Measurements from ENCODE around the gene TP53AIP1. TPM values are rescaled to one million over a fixed set of nuclear protein-coding genes. Genes with fewer than 3 reads are reported as not detected.

TP53AIP1 gene
- total RNA-seq, 4 donors from 2014 or later: 1.0 TPM; not detected in 3

GRCh38 chr11:128955636-128956035 is 13.0 kb upstream of the TP53AIP1 start:
- Histone ChIP-seq H3K4me3 (no peak overlapping the region), H3K9me3 (no peaks in the 10 kb centered on the region), H3K27ac (no peak overlapping the region), H3K27me3 (no peaks in the 10 kb centered on the region), H3K4me1 (no peaks in the 10 kb centered on the region), H3K36me3 (no peaks in the 10 kb centered on the region)
- DNase-seq: no peak
- TF ChIP-seq CTCF (IDR thresholded peaks at IDR 0.05): no peak
- no peak for TF ChIP-seq POLR2A (IDR thresholded peaks at IDR 0.05)
- intact Hi-C loops (cut with DNase I; ENCODE audit: low total_unique reads): loop anchor here (5.0 kb wide), 1 partner anchor 73 kb away; no protein-coding TSS in a partner anchor

DNA sequence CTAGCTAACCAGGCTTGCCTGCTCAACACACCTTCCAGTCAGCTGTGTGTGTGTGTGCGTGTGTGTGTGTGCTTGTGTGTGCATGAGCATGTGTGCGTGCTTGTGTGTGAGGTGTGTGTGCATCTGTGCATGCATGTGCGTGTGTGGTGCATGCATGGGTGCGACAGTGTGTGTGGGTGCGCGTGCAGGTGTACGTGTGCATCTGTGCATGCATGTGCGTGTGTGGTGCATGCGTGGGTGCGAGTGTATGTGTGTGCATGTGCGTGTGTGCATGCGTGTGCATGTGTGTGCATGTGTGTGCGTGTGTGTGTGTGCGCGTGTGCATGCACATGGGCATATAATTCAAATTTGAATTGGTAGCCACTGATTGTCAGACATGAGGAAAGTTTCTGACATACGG is 10.5 kb upstream of the TP53AIP1 start:
- H3K4me3 ChIP-seq: no peak overlapping the region
- no peak overlapping the region for H3K27ac ChIP-seq
- no peak for DNase-seq
- TF ChIP-seq POLR2A (IDR thresholded peaks at IDR 0.05): no peak
- TF ChIP-seq CTCF (IDR thresholded peaks at IDR 0.05): no peak
- no peaks in the 10 kb centered on the region for H3K36me3 ChIP-seq
- H3K9me3 ChIP-seq: no peaks in the 10 kb centered on the region
- no peaks in the 10 kb centered on the region for H3K4me1 ChIP-seq
- H3K27me3 ChIP-seq: no peaks in the 10 kb centered on the region
- intact Hi-C loops (cut with DNase I; ENCODE audit: low total_unique reads): no loop called here

DNA sequence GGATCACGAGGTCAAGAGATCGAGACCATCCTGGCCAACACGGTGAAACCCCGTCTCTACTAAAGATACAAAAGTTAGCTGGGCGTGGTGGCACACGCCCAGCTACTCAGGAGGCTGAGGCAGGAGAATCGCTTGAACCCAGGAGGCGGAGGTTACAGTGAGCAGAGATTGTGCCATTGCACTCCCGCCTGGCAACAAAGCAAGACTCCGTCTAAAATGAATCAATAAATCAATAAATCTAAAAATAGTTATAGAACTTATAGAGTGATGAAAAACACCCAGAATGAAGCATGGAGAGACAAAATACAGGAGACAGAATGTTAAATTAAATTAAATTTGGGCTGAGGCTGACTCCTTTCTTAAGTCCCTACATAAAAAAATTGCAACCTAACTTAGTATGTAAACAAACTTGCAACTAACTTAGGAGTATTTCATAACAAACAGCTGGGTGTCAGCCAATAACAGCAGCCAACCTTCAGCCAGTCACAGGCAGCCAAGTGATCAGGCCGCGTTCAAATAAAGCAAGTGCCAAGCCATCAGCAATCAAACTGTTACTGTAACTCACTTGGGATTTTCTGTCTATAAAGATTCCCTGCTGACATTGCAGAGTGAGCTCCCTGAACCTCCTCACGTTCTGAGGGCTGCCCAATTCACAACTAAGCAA is 7.3 kb upstream of the TP53AIP1 start:
- Histone ChIP-seq H3K27me3 (no peaks in the 10 kb centered on the region), H3K9me3 (no peaks in the 10 kb centered on the region), H3K27ac (no peak overlapping the region), H3K4me1 (no peaks in the 10 kb centered on the region), H3K36me3 (no peaks in the 10 kb centered on the region), H3K4me3 (no peak overlapping the region)
- intact Hi-C loops (cut with DNase I; ENCODE audit: low total_unique reads): no loop called here
- TF ChIP-seq POLR2A (IDR thresholded peaks at IDR 0.05) (no peak), CTCF (IDR thresholded peaks at IDR 0.05) (no peak)
- DNase-seq: no peak

GRCh38 chr11:128948583-128948982 is 5.9 kb upstream of the TP53AIP1 start:
- Histone ChIP-seq H3K27me3 (no peaks in the 10 kb centered on the region), H3K36me3 (no peaks in the 10 kb centered on the region), H3K4me3 (no peak overlapping the region), H3K4me1 (no peaks in the 10 kb centered on the region), H3K27ac (no peak overlapping the region), H3K9me3 (no peaks in the 10 kb centered on the region)
- TF ChIP-seq POLR2A (IDR thresholded peaks at IDR 0.05) (no peak), CTCF (IDR thresholded peaks at IDR 0.05) (no peak)
- DNase-seq: no peak
- intact Hi-C loops (cut with DNase I; ENCODE audit: low total_unique reads): no loop called here

DNA sequence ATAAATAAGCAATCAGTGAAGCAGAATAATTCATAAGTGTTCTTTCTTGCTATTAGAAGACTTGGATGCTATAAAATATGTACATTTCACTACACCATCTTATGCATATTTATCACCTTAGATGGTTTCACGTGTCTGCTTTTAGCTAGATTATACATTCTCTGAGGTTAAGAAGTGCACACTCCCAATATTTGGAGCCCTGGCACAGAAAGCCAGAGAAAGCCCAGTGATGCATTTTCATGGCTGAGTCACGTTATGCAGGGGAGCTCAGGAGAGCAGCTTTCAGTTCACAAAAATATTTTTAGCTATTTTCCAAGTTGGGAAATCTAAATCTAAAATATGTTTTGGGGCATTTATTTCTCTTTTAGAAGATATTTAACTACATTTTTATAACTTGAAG is 5.1 kb upstream of the TP53AIP1 start:
- Histone ChIP-seq H3K36me3 (no peaks in the 10 kb centered on the region), H3K27ac (no peak overlapping the region)

More for the DNA sequence above, 5.1 kb upstream of the TP53AIP1 start:
- H3K27me3 ChIP-seq: no peaks in the 10 kb centered on the region
- no peaks in the 10 kb centered on the region for H3K9me3 ChIP-seq
- intact Hi-C loops (cut with DNase I; ENCODE audit: low total_unique reads): no loop called here
- no peak overlapping the region for H3K4me3 ChIP-seq
- TF ChIP-seq CTCF (IDR thresholded peaks at IDR 0.05) (no peak), POLR2A (IDR thresholded peaks at IDR 0.05) (no peak)
- no peak for DNase-seq
- no peaks in the 10 kb centered on the region for H3K4me1 ChIP-seq

Data from uterus (tissue), 4 donors.